ENCODE measurements around the gene PRKCH. TPM values are rescaled to one million over a fixed set of nuclear protein-coding genes. Genes with fewer than 3 reads are reported as not detected.

The PRKCH gene
- polyA plus RNA-seq, 4 donors: 5.9 to 17.3 (median 12.9) TPM

- Histone ChIP-seq H3K27ac (ENCODE audit: low read depth in 1 of 3, low read length in 2 of 3) (peak overlapping the region in 1 of 3 donors; percentile 19), H3K9me3 (ENCODE audit: control insufficient read depth in 2 of 2, insufficient read depth in 1 of 2, low read depth in 1 of 2, low read length in 1 of 2) (no peaks in the 10 kb centered on the region), H3K36me3 (ENCODE audit: control insufficient read depth in 3 of 3, insufficient read depth in 2 of 3, low read depth in 1 of 3, low read length in 3 of 3) (no peaks in the 10 kb centered on the region), H3K27me3 (ENCODE audit: control insufficient read depth in 3 of 3, insufficient read depth in 3 of 3, low read length in 3 of 3) (peaks cover 0 to 10% (median 0%) of the 10 kb centered on the region in 3 donors), H3K4me3 (ENCODE audit: low read depth in 1 of 3, low read length in 3 of 3) (peak overlapping the region in 2 of 3 donors; percentile 18 to 25), H3K4me1 (ENCODE audit: control insufficient read depth in 3 of 3, insufficient read depth in 2 of 3, low read depth in 1 of 3, low read length in 2 of 3) (peaks cover 0 to 16% (median 12%) of the 10 kb centered on the region in 3 donors)
- DNase-seq (no peak), FAIRE-seq (no peak)
- WGBS, 3 donors: 52 to 60% (median 55%) methylated on average over 13 of the region's 13 CpGs
Measured at GRCh38 chr14:61567838-61568571, 246.6 kb downstream of the PRKCH start.

GRCh38 chr14:61568572-61569011, 247.2 kb downstream of the PRKCH start:
- H3K4me3 ChIP-seq (ENCODE audit: low read depth in 1 of 3, low read length in 3 of 3): peak overlapping the region in 2 of 3 donors; percentile 18 to 25
- H3K27me3 ChIP-seq (ENCODE audit: control insufficient read depth in 3 of 3, insufficient read depth in 3 of 3, low read length in 3 of 3): peaks cover 0 to 10% (median 0%) of the 10 kb centered on the region in 3 donors
- H3K4me1 ChIP-seq (ENCODE audit: control insufficient read depth in 3 of 3, insufficient read depth in 2 of 3, low read depth in 1 of 3, low read length in 2 of 3): peaks cover 0 to 16% (median 14%) of the 10 kb centered on the region in 3 donors
- peak; percentile 54 to 61 for DNase-seq
- no peaks in the 10 kb centered on the region for H3K36me3 ChIP-seq (ENCODE audit: control insufficient read depth in 3 of 3, insufficient read depth in 2 of 3, low read depth in 1 of 3, low read length in 3 of 3)
- WGBS, 3 donors: 9 to 25% (median 10%) methylated on average over 34 of the region's 34 CpGs
- peak overlapping the region in 1 of 3 donors; percentile 19 for H3K27ac ChIP-seq (ENCODE audit: low read depth in 1 of 3, low read length in 2 of 3)
- FAIRE-seq: no peak
- no peaks in the 10 kb centered on the region for H3K9me3 ChIP-seq (ENCODE audit: control insufficient read depth in 2 of 2, insufficient read depth in 1 of 2, low read depth in 1 of 2, low read length in 1 of 2)

- Histone ChIP-seq H3K4me3 (ENCODE audit: low read depth in 1 of 3, low read length in 3 of 3) (no peak overlapping the region), H3K27ac (ENCODE audit: low read depth in 1 of 3, low read length in 2 of 3) (peak overlapping the region in 1 of 3 donors; percentile 19), H3K36me3 (ENCODE audit: control insufficient read depth in 3 of 3, insufficient read depth in 2 of 3, low read depth in 1 of 3, low read length in 3 of 3) (no peaks in the 10 kb centered on the region), H3K9me3 (ENCODE audit: control insufficient read depth in 2 of 2, insufficient read depth in 1 of 2, low read depth in 1 of 2, low read length in 1 of 2) (no peaks in the 10 kb centered on the region), H3K27me3 (ENCODE audit: control insufficient read depth in 3 of 3, insufficient read depth in 3 of 3, low read length in 3 of 3) (peaks cover 0 to 10% (median 0%) of the 10 kb centered on the region in 3 donors), H3K4me1 (ENCODE audit: control insufficient read depth in 3 of 3, insufficient read depth in 2 of 3, low read depth in 1 of 3, low read length in 2 of 3) (peaks cover 0 to 13% (median 9%) of the 10 kb centered on the region in 3 donors)
- 73 to 95% (median 82%) methylated on average over 1 of the region's 1 CpG for WGBS, 3 donors
- DNase-seq (no peak), FAIRE-seq (no peak)
Measured at GRCh38 chr14:61569308-61569707, 247.9 kb downstream of the PRKCH start.

GRCh38 chr14:61569812-61570548, 248.6 kb downstream of the PRKCH start:
- H3K4me1 ChIP-seq (ENCODE audit: control insufficient read depth in 3 of 3, insufficient read depth in 2 of 3, low read depth in 1 of 3, low read length in 2 of 3): peaks cover 0 to 9% (median 6%) of the 10 kb centered on the region in 3 donors
- peaks cover 0 to 10% (median 0%) of the 10 kb centered on the region in 3 donors for H3K27me3 ChIP-seq (ENCODE audit: control insufficient read depth in 3 of 3, insufficient read depth in 3 of 3, low read length in 3 of 3)
- whole genome bisulfite sequencing, 3 donors: 73 to 79% (median 76%) methylated on average over 9 of the region's 9 CpGs
- no peak for DNase-seq
- no peak overlapping the region for H3K4me3 ChIP-seq (ENCODE audit: low read depth in 1 of 3, low read length in 3 of 3)
- H3K27ac ChIP-seq (ENCODE audit: low read depth in 1 of 3, low read length in 2 of 3): peak overlapping the region in 1 of 3 donors; percentile 19
- no peaks in the 10 kb centered on the region for H3K36me3 ChIP-seq (ENCODE audit: control insufficient read depth in 3 of 3, insufficient read depth in 2 of 3, low read depth in 1 of 3, low read length in 3 of 3)
- FAIRE-seq: no peak
- no peaks in the 10 kb centered on the region for H3K9me3 ChIP-seq (ENCODE audit: control insufficient read depth in 2 of 2, insufficient read depth in 1 of 2, low read depth in 1 of 2, low read length in 1 of 2)

GRCh38 chr14:61570549-61571290, 249.3 kb downstream of the PRKCH start:
- Histone ChIP-seq H3K36me3 (ENCODE audit: control insufficient read depth in 3 of 3, insufficient read depth in 2 of 3, low read depth in 1 of 3, low read length in 3 of 3) (no peaks in the 10 kb centered on the region), H3K9me3 (ENCODE audit: control insufficient read depth in 2 of 2, insufficient read depth in 1 of 2, low read depth in 1 of 2, low read length in 1 of 2) (no peaks in the 10 kb centered on the region), H3K27me3 (ENCODE audit: control insufficient read depth in 3 of 3, insufficient read depth in 3 of 3, low read length in 3 of 3) (peaks cover 0 to 10% (median 0%) of the 10 kb centered on the region in 3 donors), H3K27ac (ENCODE audit: low read depth in 1 of 3, low read length in 2 of 3) (peak overlapping the region in 1 of 3 donors; percentile 45), H3K4me3 (ENCODE audit: low read depth in 1 of 3, low read length in 3 of 3) (no peak overlapping the region), H3K4me1 (ENCODE audit: control insufficient read depth in 3 of 3, insufficient read depth in 2 of 3, low read depth in 1 of 3, low read length in 2 of 3) (peaks cover 0 to 9% (median 6%) of the 10 kb centered on the region in 3 donors)
- DNase-seq: no peak
- no peak for FAIRE-seq
- WGBS, 3 donors: 64 to 75% (median 68%) methylated on average over 6 of the region's 6 CpGs

- no peaks in the 10 kb centered on the region for H3K9me3 ChIP-seq (ENCODE audit: control insufficient read depth in 2 of 2, insufficient read depth in 1 of 2, low read depth in 1 of 2, low read length in 1 of 2)
- H3K4me1 ChIP-seq (ENCODE audit: control insufficient read depth in 3 of 3, insufficient read depth in 2 of 3, low read depth in 1 of 3, low read length in 2 of 3): peaks cover 0 to 9% (median 6%) of the 10 kb centered on the region in 3 donors
- FAIRE-seq: no peak
- WGBS, 3 donors: 75 to 87% (median 78%) methylated on average over 2 of the region's 2 CpGs
- peaks cover 0 to 10% (median 0%) of the 10 kb centered on the region in 3 donors for H3K27me3 ChIP-seq (ENCODE audit: control insufficient read depth in 3 of 3, insufficient read depth in 3 of 3, low read length in 3 of 3)
- H3K27ac ChIP-seq (ENCODE audit: low read depth in 1 of 3, low read length in 2 of 3): no peak overlapping the region
- H3K4me3 ChIP-seq (ENCODE audit: low read depth in 1 of 3, low read length in 3 of 3): no peak overlapping the region
- no peak for DNase-seq
- H3K36me3 ChIP-seq (ENCODE audit: control insufficient read depth in 3 of 3, insufficient read depth in 2 of 3, low read depth in 1 of 3, low read length in 3 of 3): no peaks in the 10 kb centered on the region
Measured at GRCh38 chr14:61571917-61572316, 250.5 kb downstream of the PRKCH start.

- H3K4me1 ChIP-seq (ENCODE audit: control insufficient read depth in 3 of 3, insufficient read depth in 2 of 3, low read depth in 1 of 3, low read length in 2 of 3): peaks cover 0 to 9% (median 5%) of the 10 kb centered on the region in 3 donors
- no peak for FAIRE-seq
- peaks cover 0 to 10% (median 0%) of the 10 kb centered on the region in 3 donors for H3K27me3 ChIP-seq (ENCODE audit: control insufficient read depth in 3 of 3, insufficient read depth in 3 of 3, low read length in 3 of 3)
- no peak overlapping the region for H3K4me3 ChIP-seq (ENCODE audit: low read depth in 1 of 3, low read length in 3 of 3)
- WGBS, 3 donors: 59 to 67% (median 60%) methylated on average over 3 of the region's 3 CpGs
- peak overlapping the region in 1 of 3 donors; percentile 2 for H3K27ac ChIP-seq (ENCODE audit: low read depth in 1 of 3, low read length in 2 of 3)
- no peaks in the 10 kb centered on the region for H3K36me3 ChIP-seq (ENCODE audit: control insufficient read depth in 3 of 3, insufficient read depth in 2 of 3, low read depth in 1 of 3, low read length in 3 of 3)
- DNase-seq: no peak
- H3K9me3 ChIP-seq (ENCODE audit: control insufficient read depth in 2 of 2, insufficient read depth in 1 of 2, low read depth in 1 of 2, low read length in 1 of 2): no peaks in the 10 kb centered on the region
Measured at GRCh38 chr14:61573321-61573720, 251.9 kb downstream of the PRKCH start.

Data from small intestine (tissue), 7 donors.